H9 (cell line): Measurements from ENCODE around the gene GFER. TPM values are rescaled to one million over a fixed set of nuclear protein-coding genes. Genes with fewer than 3 reads are reported as not detected.
A peak's percentile ranks its signal among the peaks of the same experiment; 100 is the strongest.

Source experiments
- DNase-seq: peaks from one replicate; pipeline ENCODE4 v3.0.0-alpha.2; 2017
- H2AFZ ChIP-seq: one replicate; pipeline ENCODE4 v1.6.1; 2013; ENCODE audit warnings: mild to moderate bottlenecking, low read length, control low read depth, moderate library complexity
- H2AK5ac ChIP-seq: 2 replicates; pipeline ENCODE4 v1.6.1; 2013; ENCODE audit warnings: low read length, control low read depth, mixed read lengths; ENCODE audit not compliant: insufficient read length
- H2BK120ac ChIP-seq: one replicate; pipeline ENCODE4 v1.6.1; 2013; ENCODE audit warnings: low read depth, mild to moderate bottlenecking, low read length, control low read depth, inconsistent platforms; ENCODE audit not compliant: poor library complexity, severe bottlenecking
- H2BK12ac ChIP-seq: 2 replicates; pipeline ENCODE4 v1.6.1; 2013; ENCODE audit warnings: low read length, control low read depth, mixed read lengths, low read depth; ENCODE audit not compliant: insufficient read length
- H2BK15ac ChIP-seq: 2 replicates; pipeline ENCODE4 v1.6.1; 2013; ENCODE audit warnings: low read depth, low read length, control low read depth
- H2BK20ac ChIP-seq: one replicate; pipeline ENCODE4 v1.6.1; 2013; ENCODE audit warnings: low read depth, mild to moderate bottlenecking, low read length, control low read depth, inconsistent platforms; ENCODE audit not compliant: poor library complexity, severe bottlenecking
- H2BK5ac ChIP-seq: 2 replicates; pipeline ENCODE4 v1.6.1; 2013; ENCODE audit warnings: low read length, control low read depth, mixed read lengths; ENCODE audit not compliant: insufficient read length
- H3K14ac ChIP-seq: 2 replicates; pipeline ENCODE4 v1.6.1; 2013; ENCODE audit warnings: low read length, control low read depth; ENCODE audit not compliant: insufficient read depth
- H3K18ac ChIP-seq: 2 replicates; pipeline ENCODE4 v1.6.1; 2013; ENCODE audit warnings: low read depth, mild to moderate bottlenecking, mixed read lengths, low read length, control low read depth; ENCODE audit not compliant: insufficient read length
- H3K23ac ChIP-seq: 2 replicates; pipeline ENCODE4 v1.6.1; 2013; ENCODE audit warnings: low read length, control low read depth, mixed read lengths, low read depth; ENCODE audit not compliant: insufficient read length
- H3K23me2 ChIP-seq: 2 replicates; pipeline ENCODE4 v1.6.1; 2013; ENCODE audit warnings: low read depth, mild to moderate bottlenecking, mixed read lengths, low read length, control low read depth; ENCODE audit not compliant: insufficient read length, poor library complexity, severe bottlenecking
- H3K27ac ChIP-seq: 2 replicates; pipeline ENCODE4 v1.5.1; 2013; ENCODE audit warnings: low read length, control low read depth, mixed read lengths, low read depth; ENCODE audit not compliant: insufficient read length
- H3K27me3 ChIP-seq: 2 replicates; pipeline ENCODE4 v1.6.1; 2013; ENCODE audit warnings: low read length, control low read depth, inconsistent platforms; ENCODE audit not compliant: insufficient read depth
- H3K4ac ChIP-seq: 2 replicates; pipeline ENCODE4 v1.6.1; 2013; ENCODE audit warnings: low read depth, mild to moderate bottlenecking, control low read depth, inconsistent platforms, low read length, moderate library complexity
- H3K4me1 ChIP-seq: 2 replicates; pipeline ENCODE4 v1.6.1; 2013; ENCODE audit warnings: low read length, control low read depth, inconsistent platforms; ENCODE audit not compliant: insufficient read depth
- H3K4me2 ChIP-seq: 2 replicates; pipeline ENCODE4 v1.6.1; 2013; ENCODE audit warnings: low read length, control low read depth, mixed read lengths; ENCODE audit not compliant: insufficient read length, insufficient read depth
- H3K56ac ChIP-seq: 2 replicates; pipeline ENCODE4 v1.6.1; 2013; ENCODE audit warnings: low read depth, mild to moderate bottlenecking, mixed read lengths, low read length, control low read depth; ENCODE audit not compliant: insufficient read length
- H3K79me1 ChIP-seq: 2 replicates; pipeline ENCODE4 v1.6.1; 2013; ENCODE audit warnings: low read depth, mild to moderate bottlenecking, moderate library complexity, low read length, control low read depth, inconsistent platforms; ENCODE audit not compliant: insufficient read depth, poor library complexity, severe bottlenecking
- H3K79me2 ChIP-seq: 2 replicates; pipeline ENCODE4 v1.6.1; 2013; ENCODE audit warnings: low read length, control low read depth, inconsistent platforms; ENCODE audit not compliant: insufficient read depth
- H3K9ac ChIP-seq: 2 replicates; pipeline ENCODE4 v1.6.1; 2013; ENCODE audit warnings: low read length, control low read depth, mixed read lengths; ENCODE audit not compliant: insufficient read length; ENCODE audit errors: extremely low read depth
- H3K9me3 ChIP-seq: one replicate; pipeline ENCODE4 v1.6.1; 2013; ENCODE audit warnings: low read depth, low read length, inconsistent platforms; ENCODE audit not compliant: control insufficient read depth
- H3T11ph ChIP-seq: one replicate; pipeline ENCODE4 v1.6.1; 2013; ENCODE audit warnings: mild to moderate bottlenecking, low read length, control low read depth, inconsistent platforms
- H4K20me1 ChIP-seq: one replicate; pipeline ENCODE4 v1.6.1; 2013; ENCODE audit not compliant: control insufficient read depth, insufficient read length, insufficient read depth
- H4K5ac ChIP-seq: 2 replicates; pipeline ENCODE4 v1.6.1; 2013; ENCODE audit warnings: low read depth, mild to moderate bottlenecking, mixed read lengths, low read length, control low read depth; ENCODE audit not compliant: insufficient read length
- H4K8ac ChIP-seq: replicated peaks from 2 replicates; pipeline ENCODE4 v1.6.1; 2013; ENCODE audit warnings: low read length, control low read depth, mixed read lengths, low read depth; ENCODE audit not compliant: insufficient read length
- H4K91ac ChIP-seq: 2 replicates; pipeline ENCODE4 v1.6.1; 2013; ENCODE audit warnings: low read depth, mild to moderate bottlenecking, moderate library complexity, mixed read lengths, low read length, control low read depth; ENCODE audit not compliant: insufficient read length
- H3K27ac Mint-ChIP-seq, 3 experiments: 2 replicates in 2 of 3; 3 replicates in 1 of 3; pipeline ENCODE4 v1.8.0; 2020 to 2021; ENCODE audit warnings: mixed read lengths in 3 of 3, mild to moderate bottlenecking in 1 of 3, moderate library complexity in 1 of 3
- H3K27me3 Mint-ChIP-seq: 2 replicates; pipeline ENCODE4 v1.8.0; 2021; ENCODE audit warnings: low read depth, mild to moderate bottlenecking, moderate library complexity, mixed read lengths
- H3K36me3 Mint-ChIP-seq, 3 experiments: 2 replicates in 2 of 3; 3 replicates in 1 of 3; pipeline ENCODE4 v1.8.0; 2020 to 2021; ENCODE audit warnings: low read depth in 3 of 3, mixed read lengths in 3 of 3; ENCODE audit not compliant: insufficient read depth in 1 of 3
- H3K4me1 Mint-ChIP-seq, 2 experiments: 2 replicates each; pipeline ENCODE4 v1.8.0; 2020; ENCODE audit warnings: mixed read lengths in 2 of 2
- H3K4me3 Mint-ChIP-seq, 2 experiments: 2 replicates in 1 of 2; 3 replicates in 1 of 2; pipeline ENCODE4 v1.8.0; 2020 to 2021; ENCODE audit warnings: mild to moderate bottlenecking in 2 of 2, mixed read lengths in 2 of 2, moderate library complexity in 1 of 2
- H3K9me3 Mint-ChIP-seq, 2 experiments: 2 replicates in 1 of 2; 3 replicates in 1 of 2; pipeline ENCODE4 v1.8.0; 2020; ENCODE audit warnings: mild to moderate bottlenecking in 2 of 2, mixed read lengths in 2 of 2, moderate library complexity in 1 of 2
- WGBS: extraction: QIAGEN DNeasy Blood & Tissue Kit; methylation state at CpG from one replicate; pipeline ENCODE4 v1.1.7; 2013; ENCODE audit warnings: missing lambda C conversion rate, low lambda C conversion rate, mixed read lengths; ENCODE audit not compliant: insufficient read length; ENCODE audit errors: extremely low coverage; 5-methylcytosine and 5-hydroxymethylcytosine counted together
- long read RNA-seq: library from polyadenylated mRNA; unstranded; transcript quantifications from one replicate; pipeline ENCODE4 v2.0.0, GENCODE V29; 2020
- total RNA-seq: library from RNA; stranded (reverse); gene quantifications from 2 replicates; pipeline ENCODE4 v1.2.1, GENCODE V29; 2021
- TF ChIP-seq, protein P1 (sequence below): fragments of 200-600 bp; sonication (generic); conservative IDR thresholded peaks from 3 replicates; pipeline ENCODE4 v1.8.0; 2021; ENCODE audit warnings: antibody characterized with exemption, mild to moderate bottlenecking

Gene GFER
- total RNA-seq, result 49.1 and 50.4 TPM in 2 replicates
- long read RNA-seq, transcript GFER-203 (2 exons, 1,365 nt), result minor isoform, 8 of 25 reads
- long read RNA-seq, transcript GFER-201 (3 exons, 2,345 nt), result major isoform, 16 of 25 reads
- long read RNA-seq, partial matches to known transcripts, result 0 of 25 reads
- long read RNA-seq, other reads (novel, unspliced or antisense), result 1 of 25 reads

GRCh38 chr16:1983544-1984346 lies at the start of gene GFER:
Gene GFER (plus strand): TSS chr16:1984193. CDS start chr16:1984219, 26 bp downstream.
- H3K18ac ChIP-seq, result peak within 1 kb of the TSS; percentile 38
- H4K5ac ChIP-seq, result no peak within 1 kb of the TSS
- no peak within 1 kb of the TSS for H3T11ph ChIP-seq
- H3K23me2 ChIP-seq, result peaks cover 24% of the 10 kb centered on the region
- peak within 1 kb of the TSS; percentile 52 for H3K9ac ChIP-seq
- DNase-seq, result peak; percentile 95
- peak within 1 kb of the TSS; percentile 81 for H3K4me2 ChIP-seq
- peaks cover 2% of the 10 kb centered on the region for H4K20me1 ChIP-seq
- peaks cover 22 to 30% of the 10 kb centered on the region in 2 experiments for H3K4me1 Mint-ChIP-seq
- peak within 1 kb of the TSS; percentile 85 to 88 for H3K4me3 Mint-ChIP-seq
- WGBS, result no CpG with 5 or more reads among the region's 109 CpGs
- H3K79me1 ChIP-seq, result no peaks in the 10 kb centered on the region
- H3K36me3 Mint-ChIP-seq, result peaks cover 0 to 20% (median 18%) of the 10 kb centered on the region in 3 experiments
- H3K9me3 Mint-ChIP-seq, result no peaks in the 10 kb centered on the region; a peak in 1 of 5 replicates
- H3K4me1 ChIP-seq, result no peaks in the 10 kb centered on the region; the same call in 1 of the 2 replicates
- H3K56ac ChIP-seq, result no peak within 1 kb of the TSS
- no peak within 1 kb of the TSS for H2AFZ ChIP-seq
- H2AK5ac ChIP-seq, result no peak within 1 kb of the TSS
- H4K8ac ChIP-seq, result no peak within 1 kb of the TSS
- peak within 1 kb of the TSS; percentile 52; the same call in 1 of the 2 replicates for H3K14ac ChIP-seq
- no peak within 1 kb of the TSS for H3K4ac ChIP-seq
- no peaks in the 10 kb centered on the region; the same call in 1 of the 2 replicates for H3K79me2 ChIP-seq
- no peaks in the 10 kb centered on the region for H3K9me3 ChIP-seq
- H2BK15ac ChIP-seq, result no peak within 1 kb of the TSS
- no peak within 1 kb of the TSS for H2BK20ac ChIP-seq
- H3K27ac ChIP-seq, result no peak within 1 kb of the TSS
- no peak within 1 kb of the TSS for H2BK5ac ChIP-seq
- TF ChIP-seq, protein P1, sequence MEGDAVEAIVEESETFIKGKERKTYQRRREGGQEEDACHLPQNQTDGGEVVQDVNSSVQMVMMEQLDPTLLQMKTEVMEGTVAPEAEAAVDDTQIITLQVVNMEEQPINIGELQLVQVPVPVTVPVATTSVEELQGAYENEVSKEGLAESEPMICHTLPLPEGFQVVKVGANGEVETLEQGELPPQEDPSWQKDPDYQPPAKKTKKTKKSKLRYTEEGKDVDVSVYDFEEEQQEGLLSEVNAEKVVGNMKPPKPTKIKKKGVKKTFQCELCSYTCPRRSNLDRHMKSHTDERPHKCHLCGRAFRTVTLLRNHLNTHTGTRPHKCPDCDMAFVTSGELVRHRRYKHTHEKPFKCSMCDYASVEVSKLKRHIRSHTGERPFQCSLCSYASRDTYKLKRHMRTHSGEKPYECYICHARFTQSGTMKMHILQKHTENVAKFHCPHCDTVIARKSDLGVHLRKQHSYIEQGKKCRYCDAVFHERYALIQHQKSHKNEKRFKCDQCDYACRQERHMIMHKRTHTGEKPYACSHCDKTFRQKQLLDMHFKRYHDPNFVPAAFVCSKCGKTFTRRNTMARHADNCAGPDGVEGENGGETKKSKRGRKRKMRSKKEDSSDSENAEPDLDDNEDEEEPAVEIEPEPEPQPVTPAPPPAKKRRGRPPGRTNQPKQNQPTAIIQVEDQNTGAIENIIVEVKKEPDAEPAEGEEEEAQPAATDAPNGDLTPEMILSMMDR, result peak; percentile 55
- peaks cover 52% of the 10 kb centered on the region for H3K27me3 Mint-ChIP-seq
- peak within 1 kb of the TSS; percentile 26 to 92 (median 50); a peak in 4 of 7 replicates for H3K27ac Mint-ChIP-seq
- H3K27me3 ChIP-seq, result peaks cover 25% of the 10 kb centered on the region
- no peak within 1 kb of the TSS for H2BK120ac ChIP-seq
- H2BK12ac ChIP-seq, result no peak within 1 kb of the TSS
- H4K91ac ChIP-seq, result no peak within 1 kb of the TSS
- no peak within 1 kb of the TSS for H3K23ac ChIP-seq
